Right ventricle myocardium inferior (tissue), 1 donor: ENCODE measurements around the gene USH1C. TPM values are rescaled to one million over a fixed set of nuclear protein-coding genes. Genes with fewer than 3 reads are reported as not detected.

ENCODE experiments used
- ATAC-seq: fragments of 200-7000 bp; cut with Tn5 transposase; one replicate; pipeline ENCODE4 v1.9.1; 2020; ENCODE audit warnings: mild to moderate bottlenecking, moderate library complexity
- DNase-seq: peaks from one replicate; pipeline ENCODE4 v3.0.0; 2021; ENCODE audit errors: missing footprints
- intact Hi-C: fragments of 100-400 bp; cut with DNase I; formaldehyde crosslinking; loops from one replicate; pipeline ENCODE4 v1.11.0; 2022
- long read RNA-seq: library from polyadenylated mRNA; unstranded; transcript quantifications from one replicate; pipeline ENCODE4 v2.0.0, GENCODE V29; 2021
- total RNA-seq: library from RNA; stranded (reverse); fragmentation: NEBNext Ultra II Directional; extraction: Animal tissue kit (Norgen Biotek cat#: 25700); gene quantifications from one replicate; pipeline ENCODE4 v1.2.1, GENCODE V29; 2021
- donor health status: DM: no; HTN: yes; CAD: no; lungs with severe emphysema.

USH1C gene
- not detected for total RNA-seq
- long read RNA-seq, result 0 reads

- intact Hi-C loops, result no loop called here
- DNase-seq, result no peak
- no peak for ATAC-seq
These were observed at the start of gene USH1C for GRCh38 chr11:17544181-17544622. Gene USH1C, minus strand, starts transcription at chr11:17544416. Its CDS starts 109 bp downstream, at chr11:17544307.

- ATAC-seq (no peak), DNase-seq (no peak)
- intact Hi-C loops, result no loop called here
These were observed 49.4 kb upstream of the USH1C start for GRCh38 chr11:17593466-17594245.

- ATAC-seq (no peak), DNase-seq (no peak)
- intact Hi-C loops, result no loop called here
These were observed 47.1 kb upstream of the USH1C start for GRCh38 chr11:17591293-17591692.

GRCh38 chr11:17590463-17590862, 46.2 kb upstream of the USH1C start:
- DNase-seq, result no peak
- intact Hi-C loops, result no loop called here
- ATAC-seq, result no peak

GRCh38 chr11:17588721-17589120, 44.5 kb upstream of the USH1C start:
- intact Hi-C loops, result no loop called here
- DNase-seq, result no peak
- no peak for ATAC-seq

GRCh38 chr11:17588166-17588565, 44.0 kb upstream of the USH1C start:
- ATAC-seq (no peak), DNase-seq (no peak)
- intact Hi-C loops, result no loop called here

- no peak for DNase-seq
- intact Hi-C loops, result no loop called here
- ATAC-seq, result no peak
These were observed 41.9 kb upstream of the USH1C start for GRCh38 chr11:17585911-17586695.

- DNase-seq (no peak), ATAC-seq (no peak)
- intact Hi-C loops, result no loop called here
These were observed 37.5 kb upstream of the USH1C start for GRCh38 chr11:17581732-17582053.

GRCh38 chr11:17581036-17581731, 37.0 kb upstream of the USH1C start:
- ATAC-seq (no peak), DNase-seq (no peak)
- intact Hi-C loops, result no loop called here

GRCh38 chr11:17580271-17580670, 36.1 kb upstream of the USH1C start:
- intact Hi-C loops, result no loop called here
- ATAC-seq, result no peak
- DNase-seq, result no peak

- no peak for DNase-seq
- ATAC-seq, result no peak
- intact Hi-C loops, result no loop called here
These were observed 35.2 kb upstream of the USH1C start for GRCh38 chr11:17579451-17579850.

GRCh38 chr11:17578958-17579357, 34.7 kb upstream of the USH1C start:
- intact Hi-C loops, result no loop called here
- DNase-seq (no peak), ATAC-seq (peak; percentile 51)

GRCh38 chr11:17578296-17578695, 34.1 kb upstream of the USH1C start:
- ATAC-seq (no peak), DNase-seq (no peak)
- intact Hi-C loops, result no loop called here

- ATAC-seq (no peak), DNase-seq (no peak)
- intact Hi-C loops, result no loop called here
These were observed 31.5 kb upstream of the USH1C start for GRCh38 chr11:17575431-17576425.

GRCh38 chr11:17574141-17575091, 30.2 kb upstream of the USH1C start:
- DNase-seq (no peak), ATAC-seq (no peak)
- intact Hi-C loops, result no loop called here

GRCh38 chr11:17573526-17573925, 29.3 kb upstream of the USH1C start:
- intact Hi-C loops, result no loop called here
- ATAC-seq (no peak), DNase-seq (no peak)

- intact Hi-C loops, result no loop called here
- DNase-seq (no peak), ATAC-seq (no peak)
These were observed 28.7 kb upstream of the USH1C start for GRCh38 chr11:17572791-17573460.
